IMR-90 (cell line): ENCODE results near the gene ICAM1.

Experiments
- BHLHE40 ChIP-seq: fragments of 150-350 bp; IDR thresholded peaks from 2 replicates; pipeline ENCODE4 v1.6.1; 2016; ENCODE audit warnings: mild to moderate bottlenecking, low read depth, low read length
- CEBPB ChIP-seq: IDR thresholded peaks from 2 replicates; pipeline ENCODE4 v1.6.1; 2012; ENCODE audit warnings: low read depth, low read length, improper control_type of control experiment
- ELK1 ChIP-seq: fragments of 150-350 bp; IDR thresholded peaks from 2 replicates; pipeline ENCODE4 v1.6.1; 2016; ENCODE audit warnings: low read depth, mild to moderate bottlenecking, low read length, moderate library complexity, borderline replicate concordance
- FOS ChIP-seq: fragments of 150-350 bp; IDR thresholded peaks from 2 replicates; pipeline ENCODE4 v1.6.1; 2016; ENCODE audit warnings: low read depth, low read length
- MAZ ChIP-seq: IDR thresholded peaks from 2 replicates; pipeline ENCODE4 v1.6.1; 2012; ENCODE audit warnings: low read depth, mild to moderate bottlenecking, low read length, improper control_type of control experiment, moderate library complexity, borderline replicate concordance
- MXI1 ChIP-seq: IDR thresholded peaks from 2 replicates; pipeline ENCODE4 v1.6.1; 2012; ENCODE audit warnings: low read depth, mild to moderate bottlenecking, low read length, moderate library complexity, borderline replicate concordance
- POLR2A ChIP-seq: IDR thresholded peaks from 2 replicates; pipeline ENCODE4 v1.6.1; 2012; ENCODE audit warnings: mild to moderate bottlenecking, low read depth, low read length
- RAD21 ChIP-seq: IDR thresholded peaks from 2 replicates; pipeline ENCODE4 v1.6.1; 2012; ENCODE audit warnings: low read length, improper control_type of control experiment
- RCOR1 ChIP-seq: IDR thresholded peaks from 2 replicates; pipeline ENCODE4 v1.6.1; 2012; ENCODE audit warnings: mild to moderate bottlenecking, low read length, improper control_type of control experiment; ENCODE audit not compliant: insufficient replicate concordance
- RFX5 ChIP-seq: IDR thresholded peaks from 2 replicates; pipeline ENCODE4 v1.8.0; 2012; ENCODE audit warnings: low read depth, mild to moderate bottlenecking, low read length, moderate library complexity
- SMC3 ChIP-seq: fragments of 150-350 bp; IDR thresholded peaks from 2 replicates; pipeline ENCODE4 v1.6.1; 2016; ENCODE audit warnings: low read depth, mild to moderate bottlenecking, antibody characterized with exemption, low read length, moderate library complexity
- TF ChIP-seq, protein P1 (sequence below): conservative IDR thresholded peaks from 2 replicates; pipeline ENCODE4 v1.5.1; 2012; ENCODE audit warnings: mild to moderate bottlenecking, low read depth, low read length, improper control_type of control experiment

- TF ChIP-seq, protein P1, sequence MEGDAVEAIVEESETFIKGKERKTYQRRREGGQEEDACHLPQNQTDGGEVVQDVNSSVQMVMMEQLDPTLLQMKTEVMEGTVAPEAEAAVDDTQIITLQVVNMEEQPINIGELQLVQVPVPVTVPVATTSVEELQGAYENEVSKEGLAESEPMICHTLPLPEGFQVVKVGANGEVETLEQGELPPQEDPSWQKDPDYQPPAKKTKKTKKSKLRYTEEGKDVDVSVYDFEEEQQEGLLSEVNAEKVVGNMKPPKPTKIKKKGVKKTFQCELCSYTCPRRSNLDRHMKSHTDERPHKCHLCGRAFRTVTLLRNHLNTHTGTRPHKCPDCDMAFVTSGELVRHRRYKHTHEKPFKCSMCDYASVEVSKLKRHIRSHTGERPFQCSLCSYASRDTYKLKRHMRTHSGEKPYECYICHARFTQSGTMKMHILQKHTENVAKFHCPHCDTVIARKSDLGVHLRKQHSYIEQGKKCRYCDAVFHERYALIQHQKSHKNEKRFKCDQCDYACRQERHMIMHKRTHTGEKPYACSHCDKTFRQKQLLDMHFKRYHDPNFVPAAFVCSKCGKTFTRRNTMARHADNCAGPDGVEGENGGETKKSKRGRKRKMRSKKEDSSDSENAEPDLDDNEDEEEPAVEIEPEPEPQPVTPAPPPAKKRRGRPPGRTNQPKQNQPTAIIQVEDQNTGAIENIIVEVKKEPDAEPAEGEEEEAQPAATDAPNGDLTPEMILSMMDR, result no peak
- TF ChIP-seq MAZ (no peak), ELK1 (no peak), RAD21 (no peak), POLR2A (no peak), CEBPB (no peak), RCOR1 (no peak), BHLHE40 (no peak), MXI1 (no peak), SMC3 (no peak), FOS (no peak), RFX5 (no peak)
Observed at GRCh38 chr19:10321417-10321797, 50.5 kb downstream of the ICAM1 start.
